ENCODE measurements around the gene GOSR1.
"Not testable (repeated sequence)": the region's sequence is repeated elsewhere in the genome, so short reads cannot be mapped to it uniquely, and the experiment has no call there.

The GOSR1 gene

DNA sequence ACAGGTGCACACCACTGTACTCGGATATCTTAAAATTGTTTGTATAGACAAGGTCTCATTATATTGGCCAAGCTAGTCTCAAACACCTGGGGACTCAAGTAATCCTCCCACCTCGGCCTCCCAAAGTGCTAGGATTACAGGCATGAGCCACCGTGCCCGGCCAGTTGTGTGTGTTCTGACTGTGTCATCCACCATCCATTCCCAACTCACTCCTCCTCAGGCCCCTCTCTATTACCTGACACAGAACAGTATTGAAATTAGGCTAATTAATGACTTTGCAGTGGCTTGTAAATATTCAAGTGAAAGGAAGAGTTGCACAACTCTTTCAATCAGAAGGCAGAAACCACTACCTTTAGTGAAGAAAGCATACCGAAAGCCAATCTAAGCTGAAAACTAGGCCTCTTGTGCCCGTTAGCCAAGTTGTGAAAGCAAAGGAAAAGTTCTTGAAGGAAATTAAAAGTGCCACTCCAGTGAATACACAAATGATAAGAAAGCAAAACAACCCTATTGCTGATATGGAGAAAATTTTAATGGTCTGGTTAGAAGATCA lies 28.7 kb downstream of the GOSR1 start:
- DNase-seq (ENCODE audit: low read depth in 3 of 3): no peak

DNA sequence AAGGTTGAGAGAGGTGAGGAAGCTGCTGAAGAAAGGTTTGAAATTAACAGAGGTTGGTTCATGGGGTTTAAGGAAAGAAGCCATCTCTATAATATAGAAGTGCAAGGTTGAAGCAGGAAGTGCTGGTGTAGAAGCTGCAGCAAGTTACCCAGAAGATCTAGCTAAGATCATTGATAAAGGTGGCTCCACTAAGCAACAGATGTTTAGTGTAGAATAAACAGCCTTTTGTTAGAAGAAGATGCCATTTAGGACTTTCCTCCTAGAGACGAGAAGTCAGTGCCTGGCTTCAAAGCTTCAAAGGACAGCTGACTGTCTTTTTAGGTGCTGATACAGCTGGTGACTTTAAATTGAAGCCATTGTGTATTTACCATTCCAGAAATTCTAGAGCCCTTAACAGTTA lies 29.3 kb downstream of the GOSR1 start:
- no peak for DNase-seq (ENCODE audit: low read depth in 3 of 3)

DNA sequence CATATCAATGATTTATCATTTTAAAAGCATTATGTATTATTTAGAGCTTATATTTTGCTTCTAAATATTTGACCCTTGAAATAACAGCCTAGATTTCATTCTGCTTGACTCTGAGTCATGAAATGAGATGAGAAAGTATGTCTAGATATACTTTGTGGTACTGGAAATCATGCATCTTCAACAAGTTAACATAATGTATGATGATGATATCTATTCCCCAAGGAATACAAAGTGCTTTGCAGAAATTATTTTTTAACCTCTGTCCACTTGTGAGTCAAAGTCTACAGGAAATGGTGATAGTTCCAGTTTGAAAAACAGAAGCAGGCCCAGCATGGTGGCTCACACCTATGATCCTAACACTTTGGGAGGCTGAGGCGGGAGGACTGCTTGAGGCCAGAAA lies 36.1 kb downstream of the GOSR1 start:
- no peak for DNase-seq (ENCODE audit: low read depth in 3 of 3)

DNA sequence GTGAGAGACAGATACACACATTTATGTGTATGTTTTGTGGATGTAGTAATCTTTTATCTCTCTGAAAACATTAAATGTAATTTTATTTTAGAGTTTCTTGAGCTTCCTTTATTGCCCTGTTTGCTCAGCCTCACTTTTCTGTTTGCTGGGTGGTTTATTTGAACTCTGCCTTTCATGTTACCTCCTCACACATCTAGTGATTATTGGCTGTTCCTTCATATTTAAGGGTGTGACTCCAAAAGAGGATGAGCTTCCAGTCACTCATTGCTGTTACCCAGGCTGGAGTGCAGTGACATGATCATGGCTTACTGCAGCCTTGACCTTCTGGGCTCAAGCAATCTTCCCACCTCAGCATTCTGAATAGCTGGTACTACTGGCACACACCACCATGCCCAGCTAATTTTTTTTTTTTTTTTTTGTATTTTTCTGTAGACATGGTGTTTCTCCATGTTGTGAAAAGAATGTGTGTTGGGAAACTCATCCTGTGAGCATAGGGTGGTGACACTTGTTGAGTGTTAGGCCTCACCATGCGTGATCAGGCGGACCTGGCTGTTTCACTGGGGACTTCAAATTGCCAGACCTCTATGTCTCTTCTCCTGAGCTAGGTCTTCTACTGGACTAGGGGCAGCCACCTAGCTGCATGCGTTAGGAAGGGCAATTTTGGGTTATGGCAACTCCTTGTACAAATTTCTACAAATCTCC lies 37.8 kb downstream of the GOSR1 start:
- DNase-seq (ENCODE audit: low read depth in 3 of 3): no peak

DNA sequence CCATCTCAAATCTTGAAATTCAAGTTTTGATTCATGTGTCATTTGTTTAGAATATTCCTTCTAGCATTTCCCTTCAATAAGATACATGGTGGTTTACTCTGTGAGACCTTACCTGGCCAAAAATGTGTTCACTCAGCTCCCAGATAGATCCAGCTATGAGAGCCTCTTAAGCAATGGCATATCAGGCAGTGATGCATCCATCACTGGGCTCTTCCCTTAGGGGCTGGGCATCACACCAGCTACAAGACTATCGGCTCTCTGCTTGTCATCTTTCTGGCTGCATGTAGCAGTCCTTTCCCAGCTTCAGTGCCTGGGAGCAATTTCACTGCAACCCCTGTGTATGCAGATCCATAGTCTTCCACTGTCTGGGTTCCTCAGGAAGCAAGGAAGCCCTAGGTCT lies 40.6 kb downstream of the GOSR1 start:
- DNase-seq (ENCODE audit: low read depth in 3 of 3): no peak

DNA sequence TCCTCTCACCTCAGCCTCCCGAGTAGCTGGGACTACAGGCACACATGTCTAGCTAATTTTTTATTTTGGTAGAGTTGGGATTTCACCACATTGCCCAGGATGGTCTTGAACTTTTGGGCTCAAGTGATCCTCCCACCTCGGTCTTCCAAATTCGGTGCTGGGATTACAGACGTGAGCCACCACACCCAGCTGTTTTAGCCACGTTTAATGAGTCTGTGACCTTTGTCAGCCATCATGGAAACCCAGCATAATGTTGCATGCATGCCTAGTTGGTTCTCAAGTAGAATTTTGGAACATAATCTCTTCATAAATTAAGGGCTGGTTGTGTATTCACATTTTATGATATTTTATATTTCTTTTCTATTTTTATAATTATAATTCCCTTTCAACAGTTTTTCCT lies 42.0 kb downstream of the GOSR1 start:
- no peak for DNase-seq (ENCODE audit: low read depth in 3 of 3)

DNA sequence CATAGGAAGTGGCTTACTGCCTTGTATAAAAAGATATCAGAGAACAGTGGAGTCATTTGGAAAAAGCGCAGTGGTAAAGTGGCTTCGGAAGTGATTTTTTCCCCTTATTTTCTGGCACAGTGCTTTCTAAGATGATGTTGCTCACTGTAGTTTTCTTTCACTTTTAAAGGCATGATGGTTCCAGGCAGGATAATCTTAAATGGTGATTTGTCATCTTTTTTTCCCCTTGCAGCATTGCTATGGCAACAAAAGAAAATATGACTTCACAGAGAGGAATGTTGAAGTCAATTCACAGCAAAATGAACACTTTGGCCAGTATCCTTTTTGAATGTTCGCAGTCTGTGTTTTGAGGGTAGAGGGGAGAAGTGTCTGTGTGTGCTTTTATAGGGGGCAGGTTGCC lies 42.5 kb downstream of the GOSR1 start:
- no peak for DNase-seq (ENCODE audit: low read depth in 3 of 3)

DNA sequence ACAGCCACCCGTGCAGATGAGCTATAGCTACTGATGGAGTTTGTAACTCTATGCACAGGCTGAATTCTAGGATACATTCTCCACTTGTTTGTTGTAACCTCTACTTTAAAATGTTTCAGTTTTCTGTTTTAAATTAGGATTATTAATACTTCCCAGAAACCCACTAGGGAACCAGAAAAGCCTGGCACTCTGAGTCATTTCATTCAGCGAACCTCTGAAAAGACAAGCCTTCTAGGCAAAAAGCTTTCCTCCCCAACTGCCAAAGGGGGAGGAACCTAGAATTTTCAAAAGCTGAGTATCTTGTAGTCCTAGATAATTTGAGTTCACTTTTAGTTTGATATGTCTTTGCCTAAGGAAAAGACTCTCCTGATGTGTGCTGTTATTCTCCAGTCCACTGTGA lies 43.2 kb downstream of the GOSR1 start:
- no peak for DNase-seq (ENCODE audit: low read depth in 3 of 3)

DNA sequence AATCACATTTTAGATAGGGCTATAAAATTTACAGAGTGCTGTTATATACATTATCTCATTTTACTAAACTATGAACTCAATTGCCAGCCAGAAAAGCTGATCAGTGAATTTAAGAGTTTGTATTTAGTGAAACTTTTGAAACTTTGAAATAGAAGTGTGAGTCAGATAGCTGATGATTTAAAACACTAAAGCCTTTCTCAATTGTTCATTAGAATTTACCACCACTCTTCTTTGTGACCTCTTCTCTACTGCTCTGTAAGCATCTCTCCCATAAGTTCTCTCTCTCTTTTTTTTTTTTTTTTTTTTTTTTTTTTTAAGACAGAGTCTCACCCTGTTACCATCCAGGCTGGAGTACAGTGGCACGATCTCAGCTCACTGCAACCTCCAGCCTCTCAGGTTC lies 43.7 kb downstream of the GOSR1 start:
- no peak for DNase-seq (ENCODE audit: low read depth in 3 of 3)

DNA sequence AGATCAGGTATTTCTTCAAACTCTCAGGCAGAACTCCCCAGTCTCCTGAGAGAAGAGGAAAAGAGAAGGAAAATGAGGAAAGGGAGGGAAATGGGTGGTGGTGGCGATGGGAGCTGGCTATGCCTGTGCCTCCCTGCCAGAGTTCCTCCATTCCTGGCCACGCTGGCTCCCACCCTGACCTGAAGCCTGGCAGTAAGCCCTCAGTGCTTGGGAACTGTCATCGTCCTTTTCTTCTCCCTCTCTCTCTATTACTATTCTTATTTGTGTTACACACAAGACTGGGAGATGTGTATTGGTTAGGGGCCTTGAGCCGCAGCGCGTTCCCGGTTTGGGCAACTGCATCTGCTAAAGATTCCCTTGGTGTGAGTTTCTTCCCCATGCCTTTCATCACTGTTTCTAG lies 44.6 kb downstream of the GOSR1 start:
- DNase-seq (ENCODE audit: low read depth in 3 of 3): no peak

DNA sequence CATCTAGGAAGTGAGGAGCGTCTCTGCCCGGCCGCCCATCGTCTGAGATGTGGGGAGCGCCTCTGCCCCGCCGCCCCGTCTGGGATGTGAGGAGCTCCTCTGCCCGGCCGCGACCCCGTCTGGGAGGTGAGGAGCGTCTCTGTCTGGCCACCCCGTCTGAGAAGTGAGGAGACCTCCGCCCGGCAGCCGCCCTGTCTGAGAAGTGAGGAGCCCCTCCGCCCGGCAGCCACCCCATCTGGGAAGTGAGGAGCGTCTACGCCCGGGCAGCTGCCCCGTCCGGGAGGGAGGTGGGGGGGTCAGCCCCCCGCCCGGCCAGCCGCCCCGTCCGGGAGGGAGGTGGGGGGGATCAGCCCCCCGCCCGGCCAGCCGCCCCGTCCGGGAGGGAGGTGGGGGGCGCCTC lies 46.0 kb downstream of the GOSR1 start:
- not testable (repeated sequence) for DNase-seq (ENCODE audit: low read depth in 3 of 3)

DNA sequence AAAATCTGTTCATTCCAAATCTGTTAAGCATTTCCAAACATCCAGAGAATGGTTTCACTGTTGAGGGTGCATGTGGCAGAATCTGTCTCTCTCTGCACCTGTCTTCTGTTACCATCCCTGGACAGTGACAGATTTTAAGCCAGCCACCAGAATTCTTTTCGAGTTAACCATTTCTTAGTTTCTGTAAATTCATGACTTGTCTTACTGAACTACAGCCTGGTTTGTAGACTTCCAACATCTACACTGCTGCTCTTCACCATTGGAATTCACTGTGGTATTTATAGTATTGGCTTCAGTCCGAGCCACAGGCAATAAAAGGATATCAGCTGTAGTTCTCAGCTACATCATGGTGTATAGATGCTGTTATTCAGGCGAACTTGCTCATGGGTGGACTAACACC lies 47.6 kb downstream of the GOSR1 start:
- no peak for DNase-seq (ENCODE audit: low read depth in 3 of 3)

DNA sequence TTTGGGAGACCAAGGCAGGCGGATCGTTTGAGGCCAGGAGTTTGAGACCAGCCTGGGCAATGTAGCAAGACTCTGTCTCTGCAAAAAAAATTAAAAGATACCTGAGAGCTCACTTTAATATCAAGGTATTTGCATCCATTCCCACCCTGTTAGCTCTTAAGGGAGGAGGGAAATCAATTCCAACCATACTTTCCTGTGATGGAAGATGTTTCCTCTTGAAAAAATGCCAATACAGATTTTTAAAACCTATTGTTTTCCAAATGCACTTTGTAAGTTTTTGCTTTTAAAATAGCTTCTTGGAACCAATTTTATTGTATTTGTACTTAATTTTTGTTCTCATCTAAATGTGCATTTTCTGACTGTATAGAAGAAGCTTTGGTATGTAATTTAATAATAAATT lies 49.2 kb downstream of the GOSR1 start:
- DNase-seq (ENCODE audit: low read depth in 3 of 3): no peak

DNA sequence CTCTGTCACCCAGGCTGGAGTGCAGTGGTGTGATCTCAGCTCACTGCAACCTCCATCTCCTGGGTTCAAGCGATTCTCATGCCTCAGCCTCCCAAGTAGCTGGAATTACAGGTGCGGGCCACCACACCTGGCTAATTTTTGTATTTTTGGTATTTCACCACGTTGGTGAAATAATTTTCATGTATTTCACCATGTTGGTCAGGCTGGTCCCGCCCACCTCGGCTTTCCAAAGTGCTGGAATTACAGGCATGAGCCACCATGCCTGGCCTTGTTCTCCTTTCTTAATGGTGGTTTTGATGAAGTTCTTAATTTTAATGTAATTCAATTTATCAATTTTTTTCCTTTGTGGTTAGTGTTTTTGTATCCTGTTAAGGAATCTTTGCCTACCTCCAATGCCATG lies 51.5 kb downstream of the GOSR1 start:
- not testable (repeated sequence) for DNase-seq (ENCODE audit: low read depth in 3 of 3)

DNA sequence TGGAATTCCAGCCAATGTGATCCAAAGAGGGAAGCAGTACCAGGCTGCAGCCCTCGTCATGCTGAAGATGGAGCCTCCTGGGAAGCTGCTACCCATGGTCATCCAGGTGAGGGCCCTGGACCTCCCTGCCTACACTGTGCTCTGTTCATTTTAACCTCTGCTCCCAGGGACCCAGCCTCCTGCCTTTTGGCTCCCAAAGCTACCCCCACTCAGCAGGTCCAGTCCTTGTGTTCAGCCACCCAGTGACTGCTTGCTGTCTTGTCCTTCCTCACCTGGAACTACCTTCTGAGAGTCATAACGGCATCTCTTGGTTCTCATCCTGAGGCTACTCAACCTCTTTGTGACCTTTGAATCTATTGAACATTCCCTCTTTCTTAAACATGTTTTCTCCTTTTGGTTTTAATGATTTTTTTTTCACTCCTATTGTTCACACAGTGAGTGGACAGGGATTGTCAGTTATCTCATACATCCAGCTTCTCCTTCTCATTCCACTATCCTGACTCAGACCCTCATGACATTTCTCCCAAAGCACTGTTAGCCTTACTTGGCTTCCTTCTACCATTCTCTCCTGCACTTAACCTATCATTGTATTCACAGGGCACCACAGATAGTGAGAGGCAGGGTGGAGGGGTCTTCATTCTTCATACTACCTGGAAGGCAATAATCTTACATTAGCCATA lies 53.3 kb downstream of the GOSR1 start:
- no peak for DNase-seq (ENCODE audit: low read depth in 3 of 3)

DNA sequence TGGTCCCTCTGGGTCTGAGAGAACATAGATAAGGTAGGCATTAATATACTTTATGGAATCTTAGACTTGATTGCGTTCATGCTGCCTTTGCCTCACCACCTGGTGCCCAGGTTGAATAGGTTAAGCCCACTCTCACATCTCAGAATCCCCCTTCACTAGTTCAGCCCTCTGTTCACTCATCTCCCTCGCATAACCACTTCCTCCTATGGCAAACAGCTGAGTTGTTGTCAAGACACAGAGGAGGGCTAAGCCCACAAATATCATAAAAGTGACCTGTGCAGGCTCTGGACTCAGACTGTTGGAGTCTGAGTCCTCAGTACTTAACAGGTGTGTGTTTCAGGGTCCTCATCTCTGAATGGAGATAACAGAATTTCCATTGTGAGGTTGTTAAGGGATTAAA lies 55.7 kb downstream of the GOSR1 start:
- no peak for DNase-seq (ENCODE audit: low read depth in 3 of 3)

DNA sequence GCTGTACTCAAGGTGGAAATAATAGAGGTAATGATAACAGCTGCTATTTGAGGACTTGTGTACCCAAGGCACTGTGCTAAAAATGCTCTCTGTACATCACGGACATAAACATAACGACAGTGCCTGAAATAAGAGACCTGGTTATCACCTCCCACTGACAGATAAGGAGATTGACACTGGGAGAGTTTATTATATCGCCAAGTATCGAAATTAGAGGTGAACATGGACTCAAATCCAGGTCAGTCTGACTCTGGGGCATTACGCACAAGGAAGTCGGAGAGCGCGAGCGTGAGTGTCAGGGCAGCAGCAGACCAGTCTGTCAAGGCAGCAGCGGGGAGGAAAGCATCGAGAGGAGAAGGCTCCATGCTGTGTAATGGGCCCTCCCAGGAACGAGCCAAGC lies 57.1 kb downstream of the GOSR1 start:
- DNase-seq (ENCODE audit: low read depth in 3 of 3): no peak

DNA sequence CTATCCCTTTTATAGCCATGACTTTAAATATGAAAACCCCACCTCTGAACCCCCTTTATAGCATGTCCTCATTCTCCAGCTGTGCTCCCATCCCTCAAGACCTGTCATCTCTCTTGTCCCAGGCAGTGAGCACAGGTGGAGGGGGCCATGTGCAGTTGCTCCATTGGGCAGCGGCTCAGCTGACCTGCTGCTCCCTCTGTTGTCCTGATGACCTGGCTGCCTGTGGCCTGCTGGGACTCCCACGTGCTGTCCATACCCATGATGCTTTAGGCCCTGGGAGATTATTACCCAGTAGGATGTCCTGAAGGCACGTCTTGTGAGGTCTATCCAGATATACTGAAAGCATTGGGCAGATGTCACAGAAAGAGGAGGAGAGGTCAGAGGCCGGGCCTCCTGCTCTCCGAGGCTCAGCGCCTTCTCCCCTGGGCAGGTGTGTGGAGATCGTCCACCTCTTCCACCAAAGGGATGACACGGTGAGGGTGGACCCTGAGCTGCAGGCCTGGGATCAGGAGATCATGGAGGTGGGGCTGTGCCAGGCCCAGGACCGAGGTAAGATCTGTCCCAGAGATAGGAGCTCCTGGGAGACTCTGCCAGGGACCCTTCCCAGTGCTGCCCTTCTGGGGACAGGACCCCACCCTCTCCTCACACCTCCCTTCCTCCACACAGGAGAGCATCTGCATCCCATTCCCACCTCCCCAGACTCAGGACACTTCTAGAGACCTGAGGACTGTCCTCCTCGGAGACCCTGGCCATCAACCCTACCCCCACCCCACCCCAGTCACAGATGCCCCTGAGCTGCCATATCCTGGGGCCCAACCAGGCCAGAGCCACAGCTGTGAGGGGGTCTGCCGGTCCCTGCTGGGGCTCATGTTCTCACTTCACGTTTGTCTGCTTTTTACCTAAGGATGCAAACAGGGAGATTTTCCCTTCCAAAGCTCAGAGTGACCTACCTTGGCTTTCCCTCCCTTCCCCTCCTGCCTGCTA lies 58.0 kb downstream of the GOSR1 start:
- DNase-seq (ENCODE audit: low read depth in 3 of 3): no peak

DNA sequence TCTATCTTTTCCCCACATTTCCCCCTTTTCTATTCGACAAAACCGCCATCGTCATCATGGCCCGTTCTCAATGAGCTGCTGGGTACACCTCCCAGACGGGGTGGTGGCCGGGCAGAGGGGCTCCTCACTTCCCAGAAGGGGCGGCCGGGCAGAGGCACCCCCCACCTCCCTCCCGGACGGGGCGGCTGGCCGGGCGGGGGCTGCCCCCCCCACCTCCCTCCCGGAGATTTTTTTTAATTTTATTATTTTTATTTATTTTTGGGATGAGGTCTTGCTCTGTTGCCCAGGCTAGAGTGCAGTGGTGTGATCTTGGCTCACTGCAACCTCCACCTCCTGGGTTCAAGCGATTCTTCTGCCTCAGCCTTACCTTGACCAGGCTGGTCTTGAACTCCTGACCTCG lies 59.6 kb downstream of the GOSR1 start:
- not testable (repeated sequence) for DNase-seq (ENCODE audit: low read depth in 3 of 3)

DNA sequence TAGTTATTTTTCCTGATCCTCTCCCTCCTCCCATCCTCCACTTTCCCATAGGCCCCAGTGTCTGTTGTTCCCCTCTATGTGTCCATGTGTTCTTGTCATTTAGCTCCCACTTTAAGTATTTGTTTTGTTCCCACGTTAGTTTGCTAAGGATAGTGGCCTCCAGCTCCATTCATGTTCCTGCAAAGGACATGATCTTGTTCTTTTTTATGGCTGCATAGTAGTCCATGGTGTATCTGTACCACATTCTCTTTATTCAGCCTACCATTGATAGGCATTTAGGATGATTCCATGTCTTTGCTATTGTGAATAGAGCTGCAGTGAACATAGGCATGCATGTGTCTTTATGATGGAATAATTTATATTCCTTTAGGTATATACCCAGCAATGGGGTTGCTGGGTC lies 60.5 kb downstream of the GOSR1 start:
- not testable (repeated sequence) for DNase-seq (ENCODE audit: low read depth in 3 of 3)

DNA sequence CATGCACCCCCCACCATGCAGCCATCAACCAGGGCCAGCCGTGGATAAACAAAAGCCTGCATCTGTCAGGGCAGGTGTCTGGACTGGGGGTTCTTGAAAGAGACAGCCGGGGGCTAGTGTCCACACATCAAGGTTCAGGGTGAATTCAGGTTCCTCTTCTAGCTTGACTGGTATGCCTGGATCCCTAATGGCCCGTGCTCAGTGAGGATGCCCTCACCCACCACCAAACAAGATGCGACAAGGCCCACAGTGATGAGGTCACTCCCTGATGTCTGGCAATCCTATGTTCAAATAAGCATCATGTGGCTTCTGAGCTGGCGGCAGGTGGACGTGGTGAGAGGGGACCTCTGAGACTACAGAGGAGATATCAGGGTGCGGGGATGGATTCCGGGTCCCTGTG lies 64.6 kb downstream of the GOSR1 start:
- DNase-seq (ENCODE audit: low read depth in 3 of 3): no peak

DNA sequence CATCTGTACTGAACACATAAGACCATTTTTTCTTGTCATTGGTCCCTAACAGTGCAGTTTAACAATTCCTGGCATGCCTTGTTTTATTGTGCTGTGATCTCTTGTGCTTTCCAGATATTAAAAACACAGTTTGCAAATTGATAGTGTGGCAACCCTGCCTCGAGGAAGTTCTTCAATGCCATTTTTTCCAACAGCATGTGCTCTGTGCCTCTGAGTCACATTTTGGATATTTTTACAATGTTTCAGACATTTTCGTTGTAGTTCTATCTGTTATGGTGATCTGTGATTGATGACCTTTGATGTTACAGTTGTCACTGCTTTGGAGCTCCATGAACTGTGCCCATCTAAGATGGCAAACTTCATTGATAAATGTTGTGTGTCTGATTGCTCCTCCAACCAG lies 66.2 kb downstream of the GOSR1 start:
- DNase-seq (ENCODE audit: low read depth in 3 of 3): no peak

Measured in stimulated activated CD4-positive, alpha-beta T cell treated with anti-CD3 and anti-CD28 coated beads, TNF-alpha, amount 100 ng/mL, for 4 hours (primary cell).